ENCODE data around the gene AHNAK2. TPM values are rescaled to one million over a fixed set of nuclear protein-coding genes. Genes with fewer than 3 reads are reported as not detected.

Gene AHNAK2
- total and polyA plus RNA-seq, 3 experiments from 2014 or later, result 0.04 TPM; not detected in 2

GRCh38 chr14:104972301-104973134 lies 5.7 kb downstream of the AHNAK2 start:
- Mint-ChIP-seq H3K4me3 (no peak overlapping the region), H3K27me3 (peaks cover 11 to 33% of the 10 kb centered on the region in 2 donors), H3K36me3 (no peaks in the 10 kb centered on the region), H3K9me3 (no peaks in the 10 kb centered on the region), H3K27ac (no peak overlapping the region), H3K4me1 (peaks cover 3 to 13% (median 8%) of the 10 kb centered on the region in 3 donors)
- no peak for DNase-seq
- Histone ChIP-seq H3K9me3 (ENCODE audit: low read length) (no peaks in the 10 kb centered on the region), H3K27ac (ENCODE audit: low read depth, low read length) (no peak overlapping the region), H3K4me1 (ENCODE audit: insufficient read depth, low read length) (peaks cover 3% of the 10 kb centered on the region), H3K36me3 (ENCODE audit: insufficient read depth, low read length) (no peaks in the 10 kb centered on the region), H3K4me3 (ENCODE audit: low read length) (no peak overlapping the region), H3K27me3 (ENCODE audit: insufficient read depth, low read length, poor library complexity, severe bottlenecking) (peaks cover 18% of the 10 kb centered on the region)
- ChIA-PET CTCF (interaction anchor here (6.5 kb wide), 1 partner anchor 72 kb away, joined by 122 read pairs; no protein-coding TSS in a partner anchor), POLR2A (no interaction called here)

GRCh38 chr14:104971447-104972240 lies 6.5 kb downstream of the AHNAK2 start:
- H3K4me1 ChIP-seq (ENCODE audit: insufficient read depth, low read length), result no peaks in the 10 kb centered on the region
- no peaks in the 10 kb centered on the region for H3K9me3 Mint-ChIP-seq
- no peak overlapping the region for H3K27ac Mint-ChIP-seq
- H3K4me3 ChIP-seq (ENCODE audit: low read length), result no peak overlapping the region
- no peaks in the 10 kb centered on the region for H3K9me3 ChIP-seq (ENCODE audit: low read length)
- H3K4me3 Mint-ChIP-seq, result no peak overlapping the region
- ChIA-PET POLR2A (no interaction called here), CTCF (interaction anchor here (6.5 kb wide), 1 partner anchor 73 kb away, joined by 122 read pairs; no protein-coding TSS in a partner anchor)
- H3K36me3 Mint-ChIP-seq, result no peaks in the 10 kb centered on the region
- H3K27me3 Mint-ChIP-seq, result peaks cover 8 to 26% of the 10 kb centered on the region in 2 donors
- peaks cover 3 to 8% (median 4%) of the 10 kb centered on the region in 3 donors for H3K4me1 Mint-ChIP-seq
- no peak overlapping the region for H3K27ac ChIP-seq (ENCODE audit: low read depth, low read length)
- H3K27me3 ChIP-seq (ENCODE audit: insufficient read depth, low read length, poor library complexity, severe bottlenecking), result peaks cover 10% of the 10 kb centered on the region
- no peaks in the 10 kb centered on the region for H3K36me3 ChIP-seq (ENCODE audit: insufficient read depth, low read length)
- no peak for DNase-seq

- H3K27ac Mint-ChIP-seq, result no peak overlapping the region
- no peak overlapping the region for H3K4me3 Mint-ChIP-seq
- H3K27me3 ChIP-seq (ENCODE audit: insufficient read depth, low read length, poor library complexity, severe bottlenecking), result peaks cover 4% of the 10 kb centered on the region
Observed at GRCh38 chr14:104970231-104971068, 7.7 kb downstream of the AHNAK2 start.

GRCh38 chr14:104969741-104970230 lies 8.4 kb downstream of the AHNAK2 start:
- CTCF ChIA-PET, result interaction anchor here (1.2 to 2.9 kb wide), 2 partner anchors 15 to 76 kb away, joined by 3 to 10 read pairs; no protein-coding TSS in a partner anchor
- H3K4me3 Mint-ChIP-seq, result no peak overlapping the region
- H3K27me3 Mint-ChIP-seq, result peaks cover 5 to 20% of the 10 kb centered on the region in 2 donors
- H3K4me1 Mint-ChIP-seq, result no peaks in the 10 kb centered on the region
- no peak overlapping the region for H3K4me3 ChIP-seq (ENCODE audit: low read length)
- POLR2A ChIA-PET, result no interaction called here
- DNase-seq, result no peak
- peaks cover 4% of the 10 kb centered on the region for H3K27me3 ChIP-seq (ENCODE audit: insufficient read depth, low read length, poor library complexity, severe bottlenecking)
- H3K4me1 ChIP-seq (ENCODE audit: insufficient read depth, low read length), result no peaks in the 10 kb centered on the region
- H3K9me3 ChIP-seq (ENCODE audit: low read length), result no peaks in the 10 kb centered on the region
- no peak overlapping the region for H3K27ac Mint-ChIP-seq
- H3K9me3 Mint-ChIP-seq, result no peaks in the 10 kb centered on the region
- H3K27ac ChIP-seq (ENCODE audit: low read depth, low read length), result no peak overlapping the region
- no peaks in the 10 kb centered on the region for H3K36me3 Mint-ChIP-seq
- no peaks in the 10 kb centered on the region for H3K36me3 ChIP-seq (ENCODE audit: insufficient read depth, low read length)

More at GRCh38 chr14:104970231-104971068, 7.7 kb downstream of the AHNAK2 start:
- Histone ChIP-seq H3K27ac (ENCODE audit: low read depth, low read length) (no peak overlapping the region), H3K9me3 (ENCODE audit: low read length) (no peaks in the 10 kb centered on the region), H3K36me3 (ENCODE audit: insufficient read depth, low read length) (no peaks in the 10 kb centered on the region), H3K4me3 (ENCODE audit: low read length) (no peak overlapping the region), H3K4me1 (ENCODE audit: insufficient read depth, low read length) (no peaks in the 10 kb centered on the region)
- no peaks in the 10 kb centered on the region for H3K9me3 Mint-ChIP-seq
- DNase-seq, result no peak
- ChIA-PET POLR2A (no interaction called here), CTCF (interaction anchor here (1.2 to 2.9 kb wide), 2 partner anchors 14 to 75 kb away, joined by 3 to 10 read pairs; no protein-coding TSS in a partner anchor)
- no peaks in the 10 kb centered on the region for H3K4me1 Mint-ChIP-seq
- H3K27me3 Mint-ChIP-seq, result peaks cover 5 to 20% of the 10 kb centered on the region in 2 donors
- H3K36me3 Mint-ChIP-seq, result no peaks in the 10 kb centered on the region

GRCh38 chr14:104968541-104969401 lies 9.4 kb downstream of the AHNAK2 start:
- no peaks in the 10 kb centered on the region for H3K9me3 Mint-ChIP-seq
- CTCF ChIA-PET, result interaction anchor here (2.9 kb wide), 1 partner anchor 77 kb away, joined by 10 read pairs; no protein-coding TSS in a partner anchor

GRCh38 chr14:104968153-104968527 lies 10.0 kb downstream of the AHNAK2 start:
- no peak for DNase-seq
- Mint-ChIP-seq H3K4me1 (no peaks in the 10 kb centered on the region), H3K27me3 (peaks cover 2 to 16% of the 10 kb centered on the region in 2 donors), H3K36me3 (no peaks in the 10 kb centered on the region), H3K9me3 (no peaks in the 10 kb centered on the region), H3K4me3 (no peak overlapping the region), H3K27ac (no peak overlapping the region)
- H3K36me3 ChIP-seq (ENCODE audit: insufficient read depth, low read length), result no peaks in the 10 kb centered on the region
- ChIA-PET CTCF (interaction anchor here (2.9 kb wide), 1 partner anchor 77 kb away, joined by 10 read pairs; no protein-coding TSS in a partner anchor), POLR2A (no interaction called here)
- H3K4me1 ChIP-seq (ENCODE audit: insufficient read depth, low read length), result no peaks in the 10 kb centered on the region
- peaks cover 4% of the 10 kb centered on the region for H3K27me3 ChIP-seq (ENCODE audit: insufficient read depth, low read length, poor library complexity, severe bottlenecking)
- no peaks in the 10 kb centered on the region for H3K9me3 ChIP-seq (ENCODE audit: low read length)
- H3K4me3 ChIP-seq (ENCODE audit: low read length), result no peak overlapping the region
- no peak overlapping the region for H3K27ac ChIP-seq (ENCODE audit: low read depth, low read length)

More at GRCh38 chr14:104968541-104969401, 9.4 kb downstream of the AHNAK2 start:
- Histone ChIP-seq H3K27me3 (ENCODE audit: insufficient read depth, low read length, poor library complexity, severe bottlenecking) (peaks cover 4% of the 10 kb centered on the region), H3K9me3 (ENCODE audit: low read length) (no peaks in the 10 kb centered on the region), H3K36me3 (ENCODE audit: insufficient read depth, low read length) (no peaks in the 10 kb centered on the region), H3K4me1 (ENCODE audit: insufficient read depth, low read length) (no peaks in the 10 kb centered on the region), H3K4me3 (ENCODE audit: low read length) (no peak overlapping the region), H3K27ac (ENCODE audit: low read depth, low read length) (no peak overlapping the region)
- no peak overlapping the region for H3K27ac Mint-ChIP-seq
- POLR2A ChIA-PET, result no interaction called here
- no peaks in the 10 kb centered on the region for H3K36me3 Mint-ChIP-seq
- H3K4me3 Mint-ChIP-seq, result no peak overlapping the region
- DNase-seq, result no peak
- H3K27me3 Mint-ChIP-seq, result peaks cover 2 to 16% of the 10 kb centered on the region in 2 donors
- H3K4me1 Mint-ChIP-seq, result no peaks in the 10 kb centered on the region
